Spleen (tissue), 11 donors: Measurements from ENCODE around the gene PNMA8C. TPM values are rescaled to one million over a fixed set of nuclear protein-coding genes. Genes with fewer than 3 reads are reported as not detected.
A peak's percentile ranks its signal among the peaks of the same experiment; 100 is the strongest.

ENCODE experiments used
- DNase-seq: peaks from one replicate; pipeline ENCODE4 v3.0.0-alpha.2; 2020
- H3K27ac ChIP-seq, 8 donors: fragments of 200-600 bp; sonication (generic) in 7 of 8; 1 replicate in 4 of 8; 2 replicates in 4 of 8; pipeline versions ENCODE4 v1.5.0 to v1.8.0; 2016 to 2021; ENCODE audit warnings: inconsistent platforms in 4 of 8, mild to moderate bottlenecking in 4 of 8, moderate library complexity in 1 of 8
- H3K27me3 ChIP-seq, 7 donors: fragments of 200-600 bp; sonication (generic) in 6 of 7; replicated peaks in 1 of 7; 1 replicate in 4 of 7; 2 replicates in 3 of 7; pipeline versions ENCODE4 v1.5.0 to v1.8.0; 2016 to 2021; ENCODE audit warnings: inconsistent platforms in 3 of 7, mild to moderate bottlenecking in 1 of 7
- H3K36me3 ChIP-seq, 6 donors: fragments of 200-600 bp; sonication (generic) in 5 of 6; 1 replicate in 4 of 6; 2 replicates in 2 of 6; pipeline versions ENCODE4 v1.5.0 to v1.8.0; 2016 to 2021; ENCODE audit warnings: inconsistent platforms in 2 of 6
- H3K4me1 ChIP-seq, 6 donors: fragments of 200-600 bp; sonication (generic) in 5 of 6; 1 replicate in 3 of 6; 2 replicates in 3 of 6; pipeline versions ENCODE4 v1.5.0 to v1.8.0; 2016 to 2021; ENCODE audit warnings: inconsistent platforms in 3 of 6
- H3K4me3 ChIP-seq, 8 donors: fragments of 200-600 bp; sonication (generic) in 7 of 8; 1 replicate in 4 of 8; 2 replicates in 4 of 8; pipeline versions ENCODE4 v1.5.0 to v1.8.0; 2016 to 2021; ENCODE audit warnings: inconsistent platforms in 4 of 8, mild to moderate bottlenecking in 4 of 8, moderate library complexity in 2 of 8
- H3K9me3 ChIP-seq, 8 donors: fragments of 200-600 bp; sonication (generic) in 7 of 8; 1 replicate in 4 of 8; 2 replicates in 4 of 8; pipeline versions ENCODE4 v1.5.0 to v1.8.0; 2016 to 2021; ENCODE audit warnings: inconsistent platforms in 4 of 8
- CTCF ChIP-seq, 11 experiments: fragments of 200-600 bp in 7 of 11; fragments of 450-650 bp in 4 of 11; sonication (generic) in 4 of 11; IDR thresholded peaks in 8 of 11; conservative IDR thresholded peaks in 3 of 11; 1 replicate in 7 of 11; 2 replicates in 4 of 11; pipeline versions ENCODE4 v1.4.0 to v1.8.0; 2016 to 2021; ENCODE audit warnings: antibody characterized with exemption in 11 of 11, inconsistent platforms in 4 of 11, mild to moderate bottlenecking in 1 of 11
- POLR2A ChIP-seq, 3 donors: fragments of 450-650 bp; IDR thresholded peaks; one replicate each; pipeline ENCODE4 v1.5.1; 2017; ENCODE audit warnings: antibody characterized with exemption in 3 of 3, mild to moderate bottlenecking in 1 of 3
- POLR2AphosphoS5 ChIP-seq, 3 donors: sonication (generic); formaldehyde crosslinking; IDR thresholded peaks; one replicate each; pipeline ENCODE4 v1.5.1; 2017; ENCODE audit warnings: antibody characterized with exemption in 3 of 3
- WGBS, 5 donors: extraction: QIAGEN DNeasy Blood & Tissue Kit in 3 of 5; methylation state at CpG; one replicate each; pipeline versions ENCODE4 v1.1.5 to v1.1.7; 2013 to 2018; 5-methylcytosine and 5-hydroxymethylcytosine counted together
- intact Hi-C: fragments of 100-400 bp; cut with DNase I; formaldehyde crosslinking; loops from one replicate; pipeline ENCODE4 v1.15.0; 2023; ENCODE audit warnings: low total_unique reads
- polyA plus RNA-seq, 3 donors: library from polyadenylated mRNA; stranded (reverse); fragments of 200-250 nt; gene quantifications; one replicate each; pipeline ENCODE4 v1.2.1, GENCODE V29; 2013
- total RNA-seq, 7 donors: library from RNA; depleted of rRNA in 3 of 7; stranded (reverse); fragments of >200 nt in 3 of 7; fragmentation: NEBNext Ultra II Directional in 4 of 7; extraction: Animal tissue kit (Norgen Biotek cat#: 25700) in 4 of 7; gene quantifications; one replicate each; pipeline versions ENCODE4 v1.1.0 to v1.2.1, GENCODE V29; 2016 to 2021
- donor health status: healthy with polysubstance abuse.
- donor health status: DM: no; HTN: no; CAD: no; lungs with moderate emphysema.
- donor health status: DM: no; HTN: no; CAD: no.
- donor health status: Bipolar disorder and iron deficiency.
- donor health status: healthy.
- donor health status: DM: no; HTN: no; CAD: no.
- donor health status: DM: yes; HTN: yes; CAD: no.

Gene PNMA8C
- total and polyA plus RNA-seq, 10 donors: 0.03 TPM; not detected in 9

DNA sequence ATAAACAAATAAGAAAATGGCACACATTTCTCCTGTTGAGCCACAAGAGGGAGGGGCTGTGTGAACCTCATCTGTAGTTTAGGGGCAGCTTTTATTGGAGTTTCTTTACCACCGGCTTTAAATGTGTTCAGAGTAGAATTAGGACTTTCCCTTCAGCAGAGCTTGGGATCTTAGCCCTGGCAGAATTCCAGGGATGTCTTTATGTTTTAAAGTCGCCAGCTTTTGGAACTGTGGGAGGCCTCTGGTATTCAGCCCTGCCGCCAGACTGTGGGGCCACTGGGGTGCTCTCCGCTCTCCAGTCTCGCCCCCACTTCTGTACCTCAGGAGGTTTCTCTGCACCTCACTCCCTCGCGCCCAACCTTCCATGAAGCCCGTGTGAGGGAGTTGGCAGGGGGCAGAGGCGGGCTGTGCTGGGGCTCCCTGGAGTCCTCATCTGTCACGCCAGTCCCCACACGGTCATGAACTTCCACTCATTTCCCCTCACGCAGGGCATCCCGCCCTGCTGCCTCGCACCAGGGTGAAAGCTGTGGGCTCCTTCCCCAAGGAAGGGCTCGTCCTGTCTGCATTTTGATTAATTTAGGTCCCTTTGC, 46.9 kb downstream of the PNMA8C start:
- intact Hi-C loops: no loop called here
- 86 to 87% (median 86%) methylated on average over 15 of the region's 15 CpGs for WGBS, 5 donors
- DNase-seq: no peak

DNA sequence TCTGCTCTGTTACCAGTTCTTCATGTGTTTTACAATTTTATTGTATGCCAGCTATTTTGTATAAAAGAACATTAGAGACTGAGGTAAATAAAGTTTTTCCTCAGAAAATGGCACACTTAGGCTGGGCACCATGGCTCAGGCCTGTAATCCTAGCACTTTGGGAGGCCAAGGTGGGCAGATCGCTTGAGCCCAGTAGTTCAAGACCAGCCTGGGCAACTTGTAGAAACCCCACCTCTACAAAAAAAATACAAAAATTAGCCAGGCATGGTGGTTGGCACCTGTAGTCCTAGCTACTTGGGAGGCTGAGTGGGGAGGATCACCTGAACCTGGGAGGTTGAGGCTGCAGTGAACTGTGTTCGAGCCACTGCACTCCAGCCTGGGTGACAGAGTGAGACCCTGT, 47.4 kb downstream of the PNMA8C start:
- Histone ChIP-seq H3K9me3 (no peaks in the 10 kb centered on the region), H3K4me3 (no peak overlapping the region), H3K36me3 (peaks cover 2 to 100% (median 89%) of the 10 kb centered on the region in 6 donors), H3K4me1 (peaks cover 0 to 44% (median 4%) of the 10 kb centered on the region in 6 donors), H3K27ac (no peak overlapping the region), H3K27me3 (no peaks in the 10 kb centered on the region)
- WGBS, 5 donors: 87 to 98% (median 95%) methylated on average over 2 of the region's 2 CpGs
- intact Hi-C loops: no loop called here
- no peak for DNase-seq
- no peak for TF ChIP-seq CTCF (IDR thresholded peaks at IDR 0.05 in 8 of 11, conservative IDR thresholded peaks at IDR 0.05 in 3 of 11)
- TF ChIP-seq POLR2AphosphoS5 (IDR thresholded peaks at IDR 0.05): no peak
- no peak for TF ChIP-seq POLR2A (IDR thresholded peaks at IDR 0.05)

More for the DNA sequence above, 46.9 kb downstream of the PNMA8C start:
- Histone ChIP-seq H3K9me3 (no peaks in the 10 kb centered on the region), H3K27ac (no peak overlapping the region), H3K4me3 (no peak overlapping the region), H3K27me3 (no peaks in the 10 kb centered on the region), H3K36me3 (peaks cover 2 to 100% (median 89%) of the 10 kb centered on the region in 6 donors), H3K4me1 (peaks cover 0 to 44% (median 4%) of the 10 kb centered on the region in 6 donors)
- TF ChIP-seq CTCF (IDR thresholded peaks at IDR 0.05 in 8 of 11, conservative IDR thresholded peaks at IDR 0.05 in 3 of 11) (no peak), POLR2A (IDR thresholded peaks at IDR 0.05) (no peak), POLR2AphosphoS5 (IDR thresholded peaks at IDR 0.05) (peak in 1 of 3 donors; percentile 25)

- H3K27ac ChIP-seq: no peak overlapping the region
- intact Hi-C loops: no loop called here
- H3K36me3 ChIP-seq: peaks cover 2 to 100% (median 89%) of the 10 kb centered on the region in 6 donors
- H3K4me3 ChIP-seq: no peak overlapping the region
- H3K9me3 ChIP-seq: no peaks in the 10 kb centered on the region
- no peaks in the 10 kb centered on the region for H3K27me3 ChIP-seq
- no peak for DNase-seq
- 94 to 100% (median 95%) methylated on average over 2 of the region's 2 CpGs for WGBS, 5 donors
- peaks cover 0 to 44% (median 4%) of the 10 kb centered on the region in 6 donors for H3K4me1 ChIP-seq
- TF ChIP-seq POLR2AphosphoS5 (IDR thresholded peaks at IDR 0.05) (no peak), POLR2A (IDR thresholded peaks at IDR 0.05) (no peak), CTCF (IDR thresholded peaks at IDR 0.05 in 8 of 11, conservative IDR thresholded peaks at IDR 0.05 in 3 of 11) (no peak)
These were observed 48.0 kb downstream of the PNMA8C start for GRCh38 chr19:46380690-46381089.

DNA sequence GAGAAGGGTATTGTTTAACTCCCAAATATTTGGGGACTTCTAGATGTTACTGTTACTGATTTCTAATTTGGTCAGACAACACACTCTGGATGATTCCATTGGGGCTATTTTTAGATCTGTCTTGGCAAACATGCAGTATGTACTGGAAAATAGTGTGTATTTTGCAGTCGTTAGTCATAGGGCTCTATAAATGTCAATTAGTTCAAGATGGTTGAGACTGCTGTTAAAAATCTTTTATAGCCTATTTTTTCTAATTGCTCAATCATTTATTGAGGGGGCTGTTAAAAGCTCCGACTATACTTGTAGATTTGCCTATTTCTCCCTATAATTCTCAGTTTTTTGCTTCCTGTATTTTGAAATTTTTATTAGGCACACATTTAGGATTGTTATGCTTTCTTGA, 50.5 kb downstream of the PNMA8C start:
- intact Hi-C loops: no loop called here
- Histone ChIP-seq H3K9me3 (no peaks in the 10 kb centered on the region), H3K36me3 (peaks cover 2 to 100% (median 66%) of the 10 kb centered on the region in 6 donors), H3K27ac (peak overlapping the region in 1 of 8 donors; percentile 7), H3K4me3 (no peak overlapping the region), H3K27me3 (no peaks in the 10 kb centered on the region), H3K4me1 (peaks cover 0 to 58% (median 14%) of the 10 kb centered on the region in 6 donors)
- DNase-seq: no peak
- 68 to 86% (median 74%) methylated on average over 2 of the region's 2 CpGs for WGBS, 5 donors
- TF ChIP-seq CTCF (IDR thresholded peaks at IDR 0.05 in 8 of 11, conservative IDR thresholded peaks at IDR 0.05 in 3 of 11) (no peak), POLR2A (IDR thresholded peaks at IDR 0.05) (no peak), POLR2AphosphoS5 (IDR thresholded peaks at IDR 0.05) (no peak)
